ENCODE data around the gene RCL1. TPM values are rescaled to one million over a fixed set of nuclear protein-coding genes. Genes with fewer than 3 reads are reported as not detected.

RCL1 gene
- total and polyA plus RNA-seq, 2 of the 13 experiments (the other 11 are each of a cell fraction or from before 2014, with no cell fraction given), result 22.3 to 31.6 TPM

DNA sequence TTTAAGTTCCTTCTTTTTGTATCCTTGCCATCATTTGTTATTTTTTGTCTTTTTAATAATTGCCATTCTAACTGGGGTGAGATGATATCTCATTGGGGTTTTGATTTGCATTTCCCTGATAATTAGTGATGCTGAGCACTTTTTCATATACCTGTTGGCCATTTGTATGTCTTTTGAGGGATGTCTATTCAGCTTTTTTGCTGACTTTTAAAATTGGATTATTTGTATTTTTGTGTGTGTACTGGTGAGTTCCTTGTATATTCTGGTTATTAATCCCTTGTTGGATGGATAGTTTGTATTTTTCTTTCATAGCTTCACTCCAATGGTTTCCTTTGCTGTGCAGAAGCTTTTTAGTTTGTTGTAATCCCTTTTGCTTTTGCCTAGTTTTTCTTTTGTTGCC is 19.1 kb downstream of the RCL1 start:
- Histone ChIP-seq H3K9ac (ENCODE audit: insufficient read depth, low read depth, low read length) (no peak overlapping the region), H3K4me2 (ENCODE audit: low read depth, low read length) (no peak overlapping the region), H2AFZ (ENCODE audit: low read length) (no peak overlapping the region), H3K4me3 (replicated peaks in 1 of 3; ENCODE audit: insufficient read depth in 1 of 3, low read depth in 2 of 3, low read length in 3 of 3) (no peak overlapping the region), H3K4me1 (ENCODE audit: insufficient read depth, low read length) (peaks cover 30% of the 10 kb centered on the region), H3K79me2 (ENCODE audit: insufficient read depth, low read length) (peaks cover 74% of the 10 kb centered on the region), H3K27me3 (ENCODE audit: control insufficient read depth in 1 of 2, insufficient read depth in 2 of 2, low read length in 2 of 2) (no peaks in the 10 kb centered on the region), H3K9me3 (ENCODE audit: low read length) (peaks cover 3% of the 10 kb centered on the region; the same call in 1 of the 2 replicates), H3K36me3 (replicated peaks in 1 of 2; ENCODE audit: control insufficient read depth in 1 of 2, insufficient read depth in 2 of 2, low read length in 2 of 2) (no peaks in the 10 kb centered on the region), H4K20me1 (ENCODE audit: insufficient read depth, low read length) (no peaks in the 10 kb centered on the region), H3K27ac (ENCODE audit: extremely low read length, insufficient read depth, low read length) (no peak overlapping the region)
- TF ChIP-seq HOXD1 (CRISPR knock-in tag; IDR thresholded peaks at IDR 0.05) (no peak), ZNF317 (CRISPR knock-in tag; IDR thresholded peaks at IDR 0.05) (no peak), MAFK (conservative IDR thresholded peaks at IDR 0.05 in 1 of 2, IDR thresholded peaks at IDR 0.05 in 1 of 2; ENCODE audit: low read length in 2 of 2) (peak in 1 of 2 experiments; percentile 40; a peak in 3 of 4 replicates)
- TF ChIP-seq, protein P1, sequence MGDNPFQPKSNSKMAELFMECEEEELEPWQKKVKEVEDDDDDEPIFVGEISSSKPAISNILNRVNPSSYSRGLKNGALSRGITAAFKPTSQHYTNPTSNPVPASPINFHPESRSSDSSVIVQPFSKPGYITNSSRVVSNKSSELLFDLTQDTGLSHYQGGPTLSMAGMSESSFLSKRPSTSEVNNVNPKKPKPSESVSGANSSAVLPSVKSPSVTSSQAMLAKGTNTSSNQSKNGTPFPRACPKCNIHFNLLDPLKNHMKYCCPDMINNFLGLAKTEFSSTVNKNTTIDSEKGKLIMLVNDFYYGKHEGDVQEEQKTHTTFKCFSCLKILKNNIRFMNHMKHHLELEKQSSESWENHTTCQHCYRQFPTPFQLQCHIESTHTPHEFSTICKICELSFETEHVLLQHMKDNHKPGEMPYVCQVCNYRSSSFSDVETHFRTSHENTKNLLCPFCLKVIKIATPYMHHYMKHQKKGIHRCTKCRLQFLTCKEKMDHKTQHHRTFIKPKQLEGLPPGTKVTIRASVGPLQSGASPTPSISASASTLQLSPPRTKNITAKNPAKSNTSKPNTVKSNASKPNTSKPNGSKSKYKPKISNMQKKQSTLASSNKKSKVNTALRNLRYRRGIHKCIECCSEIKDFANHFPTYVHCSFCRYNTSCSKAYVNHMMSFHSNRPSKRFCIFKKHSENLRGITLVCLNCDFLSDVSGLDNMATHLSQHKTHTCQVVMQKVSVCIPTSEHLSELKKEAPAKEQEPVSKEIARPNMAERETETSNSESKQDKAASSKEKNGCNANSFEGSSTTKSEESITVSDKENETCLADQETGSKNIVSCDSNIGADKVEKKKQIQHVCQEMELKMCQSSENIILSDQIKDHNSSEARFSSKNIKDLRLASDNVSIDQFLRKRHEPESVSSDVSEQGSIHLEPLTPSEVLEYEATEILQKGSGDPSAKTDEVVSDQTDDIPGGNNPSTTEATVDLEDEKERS (CRISPR knock-in tag; IDR thresholded peaks at IDR 0.05), result no peak
- FAIRE-seq, result no peak
- DNase-seq (ENCODE audit: low spot score), result no peak
- ChIA-PET POLR2A (no interaction called here), CTCF (ENCODE audit: low intra/inter-chr PET ratio, low total read pairs) (no interaction called here)
- intact Hi-C loops (cut with micrococcal nuclease; ENCODE audit: unreplicated experiment) (no loop called here), in situ Hi-C loops (cut with HindIII; ENCODE audit: extremely low pct_ligation_motif_present, low pct_unique_long_range_greater_than_20kb) (no loop called here)
- no peak for ATAC-seq
- no TSS peak for BruUV-seq (replicated peaks)

DNA sequence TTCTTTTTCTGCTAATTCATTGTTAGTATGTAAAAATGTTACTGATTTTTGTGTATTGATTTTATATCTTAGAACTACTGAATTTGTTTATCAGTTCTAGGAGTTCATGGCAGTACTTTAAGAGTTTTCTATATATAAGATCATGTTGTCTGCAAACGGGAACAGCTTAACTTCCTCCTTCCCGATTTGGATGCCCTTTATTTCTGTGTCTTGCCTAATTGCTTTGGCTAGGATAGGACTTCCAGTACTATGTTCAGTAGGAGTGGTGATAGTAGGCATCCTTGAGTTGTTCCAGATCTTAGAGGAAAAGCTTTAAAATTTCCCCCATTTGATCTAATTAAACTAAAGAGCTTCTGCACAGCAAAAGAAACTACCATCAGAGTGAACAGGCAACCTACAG is 20.1 kb downstream of the RCL1 start:
- intact Hi-C loops (cut with micrococcal nuclease; ENCODE audit: unreplicated experiment), result no loop called here
- BruUV-seq (replicated peaks), result no TSS peak
- Histone ChIP-seq H3K27me3 (ENCODE audit: control insufficient read depth in 1 of 2, insufficient read depth in 2 of 2, low read length in 2 of 2) (no peaks in the 10 kb centered on the region), H3K4me1 (ENCODE audit: insufficient read depth, low read length) (peaks cover 30% of the 10 kb centered on the region), H3K27ac (ENCODE audit: extremely low read length, insufficient read depth, low read length) (no peak overlapping the region), H3K36me3 (replicated peaks in 1 of 2; ENCODE audit: control insufficient read depth in 1 of 2, insufficient read depth in 2 of 2, low read length in 2 of 2) (no peaks in the 10 kb centered on the region), H3K9ac (ENCODE audit: insufficient read depth, low read depth, low read length) (no peak overlapping the region), H3K4me3 (replicated peaks in 1 of 3; ENCODE audit: insufficient read depth in 1 of 3, low read depth in 2 of 3, low read length in 3 of 3) (no peak overlapping the region), H4K20me1 (ENCODE audit: insufficient read depth, low read length) (no peaks in the 10 kb centered on the region), H2AFZ (ENCODE audit: low read length) (no peak overlapping the region), H3K4me2 (ENCODE audit: low read depth, low read length) (no peak overlapping the region), H3K79me2 (ENCODE audit: insufficient read depth, low read length) (peaks cover 77% of the 10 kb centered on the region), H3K9me3 (ENCODE audit: low read length) (no peaks in the 10 kb centered on the region)
- in situ Hi-C loops (cut with HindIII; ENCODE audit: extremely low pct_ligation_motif_present, low pct_unique_long_range_greater_than_20kb), result no loop called here
- DNase-seq (ENCODE audit: low spot score), result no peak
- TF ChIP-seq TSC22D2 (CRISPR knock-in tag; IDR thresholded peaks at IDR 0.05; ENCODE audit: borderline replicate concordance) (no peak), BRCA1 (CRISPR knock-in tag; IDR thresholded peaks at IDR 0.05) (no peak), ZSCAN25 (CRISPR knock-in tag; IDR thresholded peaks at IDR 0.05) (no peak), KLF13 (CRISPR knock-in tag; IDR thresholded peaks at IDR 0.05) (no peak), ZNF33B (CRISPR knock-in tag; IDR thresholded peaks at IDR 0.05) (no peak), HIVEP1 (CRISPR knock-in tag; IDR thresholded peaks at IDR 0.05) (no peak), ZMAT3 (CRISPR knock-in tag; conservative IDR thresholded peaks at IDR 0.05) (no peak), FLYWCH1 (CRISPR knock-in tag; IDR thresholded peaks at IDR 0.05) (no peak), ATAD3A (CRISPR knock-in tag; IDR thresholded peaks at IDR 0.05) (no peak)
- TF ChIP-seq, protein P2, sequence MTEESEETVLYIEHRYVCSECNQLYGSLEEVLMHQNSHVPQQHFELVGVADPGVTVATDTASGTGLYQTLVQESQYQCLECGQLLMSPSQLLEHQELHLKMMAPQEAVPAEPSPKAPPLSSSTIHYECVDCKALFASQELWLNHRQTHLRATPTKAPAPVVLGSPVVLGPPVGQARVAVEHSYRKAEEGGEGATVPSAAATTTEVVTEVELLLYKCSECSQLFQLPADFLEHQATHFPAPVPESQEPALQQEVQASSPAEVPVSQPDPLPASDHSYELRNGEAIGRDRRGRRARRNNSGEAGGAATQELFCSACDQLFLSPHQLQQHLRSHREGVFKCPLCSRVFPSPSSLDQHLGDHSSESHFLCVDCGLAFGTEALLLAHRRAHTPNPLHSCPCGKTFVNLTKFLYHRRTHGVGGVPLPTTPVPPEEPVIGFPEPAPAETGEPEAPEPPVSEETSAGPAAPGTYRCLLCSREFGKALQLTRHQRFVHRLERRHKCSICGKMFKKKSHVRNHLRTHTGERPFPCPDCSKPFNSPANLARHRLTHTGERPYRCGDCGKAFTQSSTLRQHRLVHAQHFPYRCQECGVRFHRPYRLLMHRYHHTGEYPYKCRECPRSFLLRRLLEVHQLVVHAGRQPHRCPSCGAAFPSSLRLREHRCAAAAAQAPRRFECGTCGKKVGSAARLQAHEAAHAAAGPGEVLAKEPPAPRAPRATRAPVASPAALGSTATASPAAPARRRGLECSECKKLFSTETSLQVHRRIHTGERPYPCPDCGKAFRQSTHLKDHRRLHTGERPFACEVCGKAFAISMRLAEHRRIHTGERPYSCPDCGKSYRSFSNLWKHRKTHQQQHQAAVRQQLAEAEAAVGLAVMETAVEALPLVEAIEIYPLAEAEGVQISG (CRISPR knock-in tag; IDR thresholded peaks at IDR 0.05), result no peak
- no peak for ATAC-seq
- ChIA-PET CTCF (ENCODE audit: low intra/inter-chr PET ratio, low total read pairs) (no interaction called here), POLR2A (no interaction called here)
- no peak for FAIRE-seq
- 100% methylated on average over 2 of the region's 2 CpGs for WGBS (ENCODE audit: low lambda C conversion rate)

Data from HepG2 (cell line).